DND-41 (cell line): Measurements from ENCODE around the gene DCBLD1.

Experiments
- ATAC-seq: fragments of 200-7000 bp; cut with Tn5 transposase; 3 replicates; pipeline ENCODE4 v1.9.1; 2021; ENCODE audit warnings: low read depth; ENCODE audit not compliant: insufficient read depth
- DNase-seq: peaks from one replicate; pipeline ENCODE4 v3.0.0-alpha.2; 2020
- H2AFZ ChIP-seq: 2 replicates; pipeline ENCODE4 v1.6.0; 2012; ENCODE audit warnings: low read depth, low read length
- H3K27ac ChIP-seq: 2 replicates; pipeline ENCODE4 v1.5.1; 2012; ENCODE audit warnings: low read length, inconsistent platforms
- H3K27me3 ChIP-seq: fragments of 200-600 bp; sonication (generic); 2 replicates; pipeline ENCODE4 v1.6.0; 2012; ENCODE audit warnings: low read length, mild to moderate bottlenecking, inconsistent platforms; ENCODE audit not compliant: insufficient read depth, poor library complexity
- H3K36me3 ChIP-seq: 2 replicates; pipeline ENCODE4 v1.5.1; 2012; ENCODE audit warnings: low read length, inconsistent platforms; ENCODE audit not compliant: insufficient read depth
- H3K4me1 ChIP-seq: 2 replicates; pipeline ENCODE4 v1.5.1; 2012; ENCODE audit warnings: mild to moderate bottlenecking, low read length; ENCODE audit not compliant: insufficient read depth
- H3K4me2 ChIP-seq: 2 replicates; pipeline ENCODE4 v1.6.0; 2012; ENCODE audit warnings: mild to moderate bottlenecking, moderate library complexity, low read length, inconsistent platforms; ENCODE audit not compliant: insufficient read depth
- H3K4me3 ChIP-seq, 2 experiments: fragments of 200-600 bp in 1 of 2; shearing (Covaris generic) in 1 of 2; 2 replicates each; pipeline ENCODE4 v1.5.1; 2012 to 2016; ENCODE audit warnings: inconsistent platforms in 2 of 2, low read length in 2 of 2, mild to moderate bottlenecking in 2 of 2, low read depth in 1 of 2, moderate library complexity in 1 of 2
- H3K79me2 ChIP-seq: 2 replicates; pipeline ENCODE4 v1.6.0; 2012; ENCODE audit warnings: low read length, inconsistent platforms; ENCODE audit not compliant: insufficient read depth
- H3K9ac ChIP-seq: 2 replicates; pipeline ENCODE4 v1.6.0; 2012; ENCODE audit warnings: low read depth, mild to moderate bottlenecking, inconsistent platforms, low read length, moderate library complexity
- H3K9me3 ChIP-seq: 2 replicates; pipeline ENCODE4 v1.5.1; 2012; ENCODE audit warnings: low read length, moderate library complexity, mild to moderate bottlenecking, inconsistent platforms; ENCODE audit not compliant: insufficient read depth, severe bottlenecking
- H4K20me1 ChIP-seq: 2 replicates; pipeline ENCODE4 v1.6.0; 2012; ENCODE audit warnings: low read length; ENCODE audit not compliant: insufficient read depth
- CTCF ChIP-seq: IDR thresholded peaks from 2 replicates; pipeline ENCODE4 v1.5.1; 2012; ENCODE audit warnings: borderline replicate concordance, low read length, moderate library complexity, mild to moderate bottlenecking; ENCODE audit not compliant: poor library complexity, severe bottlenecking; ENCODE audit errors: extremely low read depth
- EZH2 ChIP-seq: IDR thresholded peaks from 3 replicates; pipeline ENCODE4 v1.6.1; 2012; ENCODE audit warnings: borderline replicate concordance, low read depth, mild to moderate bottlenecking, moderate library complexity, low read length, inconsistent platforms; ENCODE audit not compliant: severe bottlenecking

Gene DCBLD1

DNA sequence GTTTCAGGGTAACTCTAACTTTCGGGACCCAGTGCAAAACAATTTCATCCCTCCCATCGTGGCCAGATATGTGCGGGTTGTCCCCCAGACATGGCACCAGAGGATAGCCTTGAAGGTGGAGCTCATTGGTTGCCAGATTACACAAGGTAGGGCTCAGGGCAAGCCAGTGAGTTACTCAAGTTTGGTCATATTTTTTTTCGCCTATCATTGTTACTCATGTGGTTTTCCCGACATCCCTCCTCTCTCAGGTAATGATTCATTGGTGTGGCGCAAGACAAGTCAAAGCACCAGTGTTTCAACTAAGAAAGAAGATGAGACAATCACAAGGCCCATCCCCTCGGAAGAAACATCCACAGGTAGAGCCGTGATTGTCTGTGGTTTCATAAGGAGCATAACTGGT, 58.2 kb downstream of the DCBLD1 start:
- Histone ChIP-seq H2AFZ (no peak overlapping the region), H3K27ac (no peak overlapping the region), H3K4me3 (no peak overlapping the region), H3K27me3 (peaks cover 7% of the 10 kb centered on the region), H3K4me1 (no peaks in the 10 kb centered on the region), H3K9ac (no peak overlapping the region), H3K4me2 (no peak overlapping the region), H3K36me3 (no peaks in the 10 kb centered on the region), H3K79me2 (no peaks in the 10 kb centered on the region), H3K9me3 (no peaks in the 10 kb centered on the region), H4K20me1 (no peaks in the 10 kb centered on the region)
- no peak for ATAC-seq
- no peak for DNase-seq
- TF ChIP-seq CTCF (no peak), EZH2 (no peak)

GRCh38 chr6:117542493-117542892, 60.0 kb downstream of the DCBLD1 start:
- DNase-seq (no peak), ATAC-seq (no peak)
- Histone ChIP-seq H4K20me1 (no peaks in the 10 kb centered on the region), H3K27ac (no peak overlapping the region), H2AFZ (no peak overlapping the region), H3K79me2 (no peaks in the 10 kb centered on the region), H3K4me1 (no peaks in the 10 kb centered on the region), H3K4me2 (no peak overlapping the region), H3K9ac (no peak overlapping the region), H3K36me3 (no peaks in the 10 kb centered on the region), H3K27me3 (peaks cover 10% of the 10 kb centered on the region), H3K4me3 (no peak overlapping the region), H3K9me3 (no peaks in the 10 kb centered on the region)
- TF ChIP-seq CTCF (no peak), EZH2 (no peak)

GRCh38 chr6:117544716-117545115, 62.2 kb downstream of the DCBLD1 start:
- ATAC-seq: no peak

More at GRCh38 chr6:117544716-117545115, 62.2 kb downstream of the DCBLD1 start:
- H3K36me3 ChIP-seq: no peaks in the 10 kb centered on the region
- H3K79me2 ChIP-seq: no peaks in the 10 kb centered on the region
- no peaks in the 10 kb centered on the region for H4K20me1 ChIP-seq
- peaks cover 10% of the 10 kb centered on the region for H3K27me3 ChIP-seq
- H3K9me3 ChIP-seq: no peaks in the 10 kb centered on the region
- H2AFZ ChIP-seq: no peak overlapping the region
- H3K27ac ChIP-seq: no peak overlapping the region
- peaks cover 14% of the 10 kb centered on the region for H3K4me1 ChIP-seq
- DNase-seq: no peak
- no peak overlapping the region for H3K9ac ChIP-seq
- no peak overlapping the region for H3K4me3 ChIP-seq
- no peak overlapping the region for H3K4me2 ChIP-seq
- TF ChIP-seq CTCF (no peak), EZH2 (no peak)
